ENCODE data around the gene BMP7.

BMP7 gene

GRCh38 chr20:57259121-57259937 is 7.1 kb downstream of the BMP7 start:
- Histone ChIP-seq H3K4me1 (ENCODE audit: insufficient read depth, low read length) (peaks cover 80% of the 10 kb centered on the region), H3K27me3 (ENCODE audit: insufficient read depth, low read length) (no peaks in the 10 kb centered on the region), H2AFZ (ENCODE audit: low read depth, low read length) (no peak overlapping the region), H3K4me3 (ENCODE audit: low read length) (no peak overlapping the region), H3K36me3 (ENCODE audit: insufficient read depth, low read length) (no peaks in the 10 kb centered on the region), H3K9me3 (ENCODE audit: low read length) (no peaks in the 10 kb centered on the region)

- no peaks in the 10 kb centered on the region for H3K9me3 ChIP-seq (ENCODE audit: low read length)
- H2AFZ ChIP-seq (ENCODE audit: low read depth, low read length): no peak overlapping the region
- H3K27me3 ChIP-seq (ENCODE audit: insufficient read depth, low read length): no peaks in the 10 kb centered on the region
- peaks cover 71% of the 10 kb centered on the region for H3K4me1 ChIP-seq (ENCODE audit: insufficient read depth, low read length)
- peak overlapping the region; percentile 12 for H3K4me3 ChIP-seq (ENCODE audit: low read length)
- H3K36me3 ChIP-seq (ENCODE audit: insufficient read depth, low read length): no peaks in the 10 kb centered on the region
These were observed 8.6 kb downstream of the BMP7 start for GRCh38 chr20:57257701-57258453.

- H3K4me1 ChIP-seq (ENCODE audit: insufficient read depth, low read length): peaks cover 62% of the 10 kb centered on the region
- no peak overlapping the region for H2AFZ ChIP-seq (ENCODE audit: low read depth, low read length)
- H3K36me3 ChIP-seq (ENCODE audit: insufficient read depth, low read length): no peaks in the 10 kb centered on the region
- H3K27me3 ChIP-seq (ENCODE audit: insufficient read depth, low read length): no peaks in the 10 kb centered on the region
- H3K4me3 ChIP-seq (ENCODE audit: low read length): no peak overlapping the region
- H3K9me3 ChIP-seq (ENCODE audit: low read length): no peaks in the 10 kb centered on the region
These were observed 9.5 kb downstream of the BMP7 start for GRCh38 chr20:57256908-57257307.

- H3K27me3 ChIP-seq (ENCODE audit: insufficient read depth, low read length): no peaks in the 10 kb centered on the region
- no peak overlapping the region for H3K4me3 ChIP-seq (ENCODE audit: low read length)
- no peak overlapping the region for H2AFZ ChIP-seq (ENCODE audit: low read depth, low read length)
- peaks cover 59% of the 10 kb centered on the region for H3K4me1 ChIP-seq (ENCODE audit: insufficient read depth, low read length)
- no peaks in the 10 kb centered on the region for H3K36me3 ChIP-seq (ENCODE audit: insufficient read depth, low read length)
- H3K9me3 ChIP-seq (ENCODE audit: low read length): no peaks in the 10 kb centered on the region
These were observed 10.2 kb downstream of the BMP7 start for GRCh38 chr20:57256205-57256604.

GRCh38 chr20:57255183-57255582 is 11.3 kb downstream of the BMP7 start:
- Histone ChIP-seq H3K27me3 (ENCODE audit: insufficient read depth, low read length) (no peaks in the 10 kb centered on the region), H3K36me3 (ENCODE audit: insufficient read depth, low read length) (no peaks in the 10 kb centered on the region), H3K4me1 (ENCODE audit: insufficient read depth, low read length) (peaks cover 54% of the 10 kb centered on the region), H3K4me3 (ENCODE audit: low read length) (no peak overlapping the region), H3K9me3 (ENCODE audit: low read length) (no peaks in the 10 kb centered on the region), H2AFZ (ENCODE audit: low read depth, low read length) (no peak overlapping the region)

DNA sequence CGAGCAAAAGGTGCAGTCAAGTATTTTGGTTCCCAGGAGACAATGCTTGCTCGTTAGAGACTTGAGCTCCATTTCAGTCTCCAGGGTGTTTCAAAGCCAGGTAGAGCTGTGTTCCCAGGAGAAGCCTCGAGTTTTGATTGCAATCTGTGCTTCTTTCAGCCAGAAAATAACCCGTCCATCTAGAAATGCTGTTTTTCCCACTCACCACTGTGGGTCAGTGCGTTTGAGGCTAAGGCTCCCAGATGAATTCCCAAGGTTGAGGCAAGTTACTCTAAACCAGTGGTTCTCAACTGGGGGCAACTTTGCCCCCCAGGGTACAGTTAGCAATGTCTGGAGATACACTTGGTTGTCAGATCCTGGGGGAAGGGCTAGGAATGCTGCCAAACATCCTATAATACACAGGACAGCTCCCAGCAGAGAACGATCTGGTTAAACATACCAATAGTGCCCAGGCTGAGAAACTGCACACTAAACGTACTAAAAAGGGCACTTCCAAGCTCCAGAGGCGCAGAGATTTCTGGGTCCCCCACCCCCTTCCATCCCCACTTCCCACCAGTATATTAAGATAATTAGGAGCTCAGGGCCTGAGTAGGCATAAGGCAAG is 13.8 kb downstream of the BMP7 start:
- no peaks in the 10 kb centered on the region for H3K27me3 ChIP-seq (ENCODE audit: insufficient read depth, low read length)
- H3K9me3 ChIP-seq (ENCODE audit: low read length): no peaks in the 10 kb centered on the region
- no peak overlapping the region for H3K4me3 ChIP-seq (ENCODE audit: low read length)
- no peak overlapping the region for H2AFZ ChIP-seq (ENCODE audit: low read depth, low read length)
- H3K4me1 ChIP-seq (ENCODE audit: insufficient read depth, low read length): peaks cover 28% of the 10 kb centered on the region
- no peaks in the 10 kb centered on the region for H3K36me3 ChIP-seq (ENCODE audit: insufficient read depth, low read length)

DNA sequence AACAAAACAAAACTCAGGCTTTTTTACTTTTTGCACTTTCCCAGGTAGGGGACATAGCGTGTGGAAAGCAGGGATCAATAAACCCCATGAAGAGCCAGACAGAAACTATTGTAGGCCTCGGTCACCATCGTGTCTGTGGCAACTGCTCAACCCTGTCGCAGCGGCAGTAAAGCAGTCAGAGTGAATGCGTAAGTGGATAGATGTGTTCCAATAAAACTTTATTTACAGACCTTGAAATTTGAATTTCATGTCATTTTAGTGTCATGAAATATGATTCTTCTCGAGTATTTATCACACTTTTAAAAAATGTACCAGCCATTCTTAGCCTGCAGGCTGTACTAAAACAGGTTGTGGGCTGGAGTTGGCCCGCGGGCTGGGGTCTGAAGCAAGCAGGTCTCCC is 14.5 kb downstream of the BMP7 start:
- Histone ChIP-seq H3K27me3 (ENCODE audit: insufficient read depth, low read length) (no peaks in the 10 kb centered on the region), H3K4me3 (ENCODE audit: low read length) (no peak overlapping the region), H3K4me1 (ENCODE audit: insufficient read depth, low read length) (peaks cover 21% of the 10 kb centered on the region), H2AFZ (ENCODE audit: low read depth, low read length) (no peak overlapping the region), H3K9me3 (ENCODE audit: low read length) (no peaks in the 10 kb centered on the region), H3K36me3 (ENCODE audit: insufficient read depth, low read length) (peaks cover 4% of the 10 kb centered on the region)

- Histone ChIP-seq H2AFZ (ENCODE audit: low read depth, low read length) (no peak overlapping the region), H3K4me3 (ENCODE audit: low read length) (no peak overlapping the region), H3K27me3 (ENCODE audit: insufficient read depth, low read length) (no peaks in the 10 kb centered on the region), H3K36me3 (ENCODE audit: insufficient read depth, low read length) (peaks cover 4% of the 10 kb centered on the region), H3K4me1 (ENCODE audit: insufficient read depth, low read length) (peaks cover 19% of the 10 kb centered on the region), H3K9me3 (ENCODE audit: low read length) (no peaks in the 10 kb centered on the region)
These were observed 15.1 kb downstream of the BMP7 start for GRCh38 chr20:57251344-57251743.

DNA sequence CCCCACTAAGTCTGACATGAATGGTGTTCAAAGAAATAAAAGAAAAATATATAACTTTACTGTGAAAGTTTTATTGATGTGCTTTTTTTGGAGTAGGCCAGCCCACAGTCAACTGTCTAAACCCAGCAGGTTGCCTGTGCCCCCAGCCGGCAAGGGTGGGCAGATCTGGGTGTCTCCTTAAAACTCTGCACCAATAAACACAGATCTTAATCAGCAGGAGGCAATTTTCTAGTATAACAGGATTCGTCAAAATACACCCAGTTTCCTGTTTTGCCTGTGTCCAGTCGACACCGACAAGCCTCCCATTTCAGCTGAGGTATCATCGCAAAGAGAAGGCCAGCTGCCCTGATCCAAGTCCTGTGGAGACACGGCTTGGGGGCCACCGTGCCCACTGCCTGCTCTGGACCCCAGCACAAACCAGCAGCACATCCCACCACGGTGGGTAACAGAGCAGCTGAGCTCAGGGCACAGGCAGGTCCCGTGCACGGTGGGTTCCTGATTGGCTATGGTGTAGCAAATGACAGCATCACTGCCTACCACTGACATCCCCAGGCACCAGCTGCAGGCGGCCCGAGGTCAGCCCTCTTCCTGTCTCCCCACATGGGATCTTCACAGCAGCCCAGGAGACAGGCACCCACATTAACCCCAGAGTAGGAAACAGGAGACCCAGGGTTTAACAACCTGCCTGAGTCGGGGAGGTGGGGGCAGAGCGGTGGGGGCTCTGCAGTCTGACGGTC is 15.7 kb downstream of the BMP7 start:
- Histone ChIP-seq H2AFZ (ENCODE audit: low read depth, low read length) (no peak overlapping the region), H3K36me3 (ENCODE audit: insufficient read depth, low read length) (peaks cover 4% of the 10 kb centered on the region), H3K9me3 (ENCODE audit: low read length) (no peaks in the 10 kb centered on the region), H3K27me3 (ENCODE audit: insufficient read depth, low read length) (no peaks in the 10 kb centered on the region), H3K4me3 (ENCODE audit: low read length) (no peak overlapping the region), H3K4me1 (ENCODE audit: insufficient read depth, low read length) (peaks cover 13% of the 10 kb centered on the region)

GRCh38 chr20:57249772-57250171 is 16.7 kb downstream of the BMP7 start:
- Histone ChIP-seq H3K27me3 (ENCODE audit: insufficient read depth, low read length) (no peaks in the 10 kb centered on the region), H3K9me3 (ENCODE audit: low read length) (no peaks in the 10 kb centered on the region), H3K4me3 (ENCODE audit: low read length) (no peak overlapping the region), H3K36me3 (ENCODE audit: insufficient read depth, low read length) (peaks cover 4% of the 10 kb centered on the region), H2AFZ (ENCODE audit: low read depth, low read length) (no peak overlapping the region), H3K4me1 (ENCODE audit: insufficient read depth, low read length) (peaks cover 12% of the 10 kb centered on the region)

DNA sequence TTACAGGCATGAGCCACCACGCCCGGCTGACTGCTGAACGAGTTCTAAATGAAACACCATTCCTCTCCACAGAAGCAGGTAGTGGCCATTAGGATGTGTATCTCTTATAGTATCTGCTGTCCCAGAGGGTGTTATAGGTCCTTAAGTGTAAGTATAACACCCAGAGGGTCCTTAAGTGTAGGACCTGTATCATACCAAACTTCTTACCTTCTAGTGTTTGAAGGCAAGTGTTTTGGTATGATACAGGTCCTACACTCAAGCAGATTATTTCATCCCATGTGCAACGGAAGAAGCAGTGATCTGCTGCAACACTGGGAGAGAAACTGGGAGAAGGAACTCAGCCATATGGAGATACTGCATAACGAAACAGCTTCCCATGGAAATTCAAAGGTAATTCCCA is 17.4 kb downstream of the BMP7 start:
- no peak overlapping the region for H3K4me3 ChIP-seq (ENCODE audit: low read length)
- H3K36me3 ChIP-seq (ENCODE audit: insufficient read depth, low read length): peaks cover 5% of the 10 kb centered on the region
- no peaks in the 10 kb centered on the region for H3K27me3 ChIP-seq (ENCODE audit: insufficient read depth, low read length)
- H3K4me1 ChIP-seq (ENCODE audit: insufficient read depth, low read length): peaks cover 12% of the 10 kb centered on the region
- no peak overlapping the region for H2AFZ ChIP-seq (ENCODE audit: low read depth, low read length)
- no peaks in the 10 kb centered on the region for H3K9me3 ChIP-seq (ENCODE audit: low read length)

DNA sequence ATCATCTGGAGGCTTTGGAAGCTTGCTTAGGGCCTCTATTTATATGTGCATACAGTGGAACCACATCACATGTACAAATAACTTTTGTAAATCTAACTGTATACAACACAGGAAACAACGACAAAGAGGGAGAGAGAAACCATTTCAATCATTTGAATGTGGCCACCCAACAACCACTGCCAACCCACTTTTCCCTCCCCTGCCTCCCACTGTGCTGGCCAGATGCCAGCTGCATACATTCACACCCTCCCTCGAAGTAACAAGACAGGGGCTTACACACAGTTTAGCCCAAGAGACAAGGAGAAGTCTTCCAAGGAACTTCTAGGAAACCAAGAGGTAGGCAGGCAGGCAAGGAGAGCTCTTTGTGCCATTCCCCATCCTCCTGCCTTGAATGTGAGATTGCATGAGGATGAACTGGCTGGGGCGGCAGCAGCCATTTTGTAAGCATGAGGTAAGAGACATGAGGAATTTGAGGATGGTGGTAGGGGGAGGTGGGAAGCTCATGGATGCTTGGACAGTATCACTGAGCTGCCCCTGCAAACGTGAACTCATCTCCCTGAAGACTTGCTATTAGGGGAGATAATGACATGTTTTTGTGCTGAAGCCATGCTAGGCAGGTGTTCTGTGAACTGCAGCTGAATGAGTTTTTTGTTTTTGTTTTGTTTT is 18.2 kb downstream of the BMP7 start:
- Histone ChIP-seq H3K4me1 (ENCODE audit: insufficient read depth, low read length) (peaks cover 12% of the 10 kb centered on the region), H3K27me3 (ENCODE audit: insufficient read depth, low read length) (no peaks in the 10 kb centered on the region), H3K36me3 (ENCODE audit: insufficient read depth, low read length) (peaks cover 7% of the 10 kb centered on the region), H3K4me3 (ENCODE audit: low read length) (no peak overlapping the region), H2AFZ (ENCODE audit: low read depth, low read length) (no peak overlapping the region), H3K9me3 (ENCODE audit: low read length) (no peaks in the 10 kb centered on the region)

Data from neuron (in vitro differentiated cells).